NT2/D1 (cell line): Measurements from ENCODE around the gene TMEM150A.
A peak's percentile ranks its signal among the peaks of the same experiment; 100 is the strongest.

Source experiments
- SUZ12 ChIP-seq: IDR thresholded peaks from 2 replicates; pipeline ENCODE4 v1.6.1; 2011; ENCODE audit not compliant: insufficient read length, insufficient read depth; ENCODE audit errors: extremely low read depth
- YY1 ChIP-seq: IDR thresholded peaks from 2 replicates; pipeline ENCODE4 v1.6.1; 2011; ENCODE audit not compliant: insufficient read length, insufficient read depth
- ZNF274 ChIP-seq: IDR thresholded peaks from 2 replicates; pipeline ENCODE4 v1.6.1; 2011; ENCODE audit warnings: mild to moderate bottlenecking, low read depth, low read length

DNA sequence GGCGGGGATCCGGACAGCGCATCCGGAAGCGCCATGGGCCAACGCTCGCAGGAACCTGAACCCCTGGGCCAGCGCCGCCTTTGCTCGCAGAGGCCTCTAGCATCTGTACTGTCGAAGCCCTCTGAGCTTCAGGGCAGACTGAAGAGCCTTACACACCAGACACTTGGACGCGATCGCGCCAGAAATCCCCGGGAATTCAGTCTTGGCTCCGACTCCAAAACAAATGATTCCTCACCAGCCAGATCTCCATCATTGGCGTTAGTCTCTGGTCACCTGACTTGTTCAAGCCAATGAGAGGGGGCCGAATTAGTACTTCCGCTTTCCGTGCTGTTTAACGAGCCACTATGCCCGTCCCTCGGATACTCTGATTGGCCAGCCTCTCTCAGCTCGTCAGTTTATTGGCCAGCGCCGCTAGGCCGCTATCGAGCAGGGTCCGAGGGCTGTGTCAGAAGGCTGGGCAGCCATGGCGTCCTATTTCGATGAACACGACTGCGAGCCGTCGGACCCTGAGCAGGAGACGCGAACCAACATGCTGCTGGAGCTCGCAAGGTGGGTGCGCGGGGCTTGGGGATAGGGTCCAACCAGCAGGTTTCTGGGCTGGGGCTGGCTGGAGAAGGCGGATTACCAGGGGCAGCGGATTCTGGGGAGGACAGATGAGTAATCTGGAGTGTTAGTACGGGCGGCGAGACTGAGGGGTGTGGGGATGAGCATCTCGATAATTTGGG is 7.0 kb downstream of the TMEM150A start, which contains the start of gene RNF181:
- TF ChIP-seq YY1 (peak; percentile 57), ZNF274 (no peak), SUZ12 (no peak)
